Measurements from ENCODE around the gene TULP4. TPM values are rescaled to one million over a fixed set of nuclear protein-coding genes. Genes with fewer than 3 reads are reported as not detected.

Gene TULP4
- total and polyA plus RNA-seq, 8 donors: 18.6 to 86.8 (median 21.7) TPM

DNA sequence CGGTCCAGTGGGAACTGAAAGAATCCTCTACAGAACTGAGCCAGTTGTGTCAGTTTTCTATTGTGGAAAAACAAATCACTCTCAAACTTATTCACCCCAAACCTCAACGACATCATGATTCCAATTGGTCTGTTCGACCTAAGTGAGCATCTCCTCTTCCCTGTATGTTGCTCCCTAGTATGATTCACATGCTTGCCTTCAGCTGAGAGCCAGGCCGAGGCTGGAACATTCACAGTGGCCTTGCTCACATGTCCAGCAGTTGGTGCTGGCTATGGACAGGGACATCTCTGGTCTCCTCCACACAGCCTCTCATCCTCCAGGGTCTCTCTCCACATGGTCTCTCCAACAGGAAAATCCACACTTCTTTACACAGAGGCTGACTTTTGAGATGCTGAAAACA is 219.3 kb downstream of the TULP4 start:
- H3K27ac ChIP-seq: no peak overlapping the region
- ATAC-seq (no peak), DNase-seq (no peak)
- peaks cover 0 to 28% of the 10 kb centered on the region in 2 donors for H3K27me3 ChIP-seq
- TF ChIP-seq, protein P1, sequence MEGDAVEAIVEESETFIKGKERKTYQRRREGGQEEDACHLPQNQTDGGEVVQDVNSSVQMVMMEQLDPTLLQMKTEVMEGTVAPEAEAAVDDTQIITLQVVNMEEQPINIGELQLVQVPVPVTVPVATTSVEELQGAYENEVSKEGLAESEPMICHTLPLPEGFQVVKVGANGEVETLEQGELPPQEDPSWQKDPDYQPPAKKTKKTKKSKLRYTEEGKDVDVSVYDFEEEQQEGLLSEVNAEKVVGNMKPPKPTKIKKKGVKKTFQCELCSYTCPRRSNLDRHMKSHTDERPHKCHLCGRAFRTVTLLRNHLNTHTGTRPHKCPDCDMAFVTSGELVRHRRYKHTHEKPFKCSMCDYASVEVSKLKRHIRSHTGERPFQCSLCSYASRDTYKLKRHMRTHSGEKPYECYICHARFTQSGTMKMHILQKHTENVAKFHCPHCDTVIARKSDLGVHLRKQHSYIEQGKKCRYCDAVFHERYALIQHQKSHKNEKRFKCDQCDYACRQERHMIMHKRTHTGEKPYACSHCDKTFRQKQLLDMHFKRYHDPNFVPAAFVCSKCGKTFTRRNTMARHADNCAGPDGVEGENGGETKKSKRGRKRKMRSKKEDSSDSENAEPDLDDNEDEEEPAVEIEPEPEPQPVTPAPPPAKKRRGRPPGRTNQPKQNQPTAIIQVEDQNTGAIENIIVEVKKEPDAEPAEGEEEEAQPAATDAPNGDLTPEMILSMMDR (IDR thresholded peaks at IDR 0.05): no peak
- peaks cover 0 to 14% of the 10 kb centered on the region in 2 donors for H3K9me3 ChIP-seq
- H3K4me3 ChIP-seq: no peak overlapping the region
- intact Hi-C loops (cut with DNase I): no loop called here
- H3K36me3 ChIP-seq: no peaks in the 10 kb centered on the region
- peaks cover 0 to 11% of the 10 kb centered on the region in 2 donors for H3K4me1 ChIP-seq

DNA sequence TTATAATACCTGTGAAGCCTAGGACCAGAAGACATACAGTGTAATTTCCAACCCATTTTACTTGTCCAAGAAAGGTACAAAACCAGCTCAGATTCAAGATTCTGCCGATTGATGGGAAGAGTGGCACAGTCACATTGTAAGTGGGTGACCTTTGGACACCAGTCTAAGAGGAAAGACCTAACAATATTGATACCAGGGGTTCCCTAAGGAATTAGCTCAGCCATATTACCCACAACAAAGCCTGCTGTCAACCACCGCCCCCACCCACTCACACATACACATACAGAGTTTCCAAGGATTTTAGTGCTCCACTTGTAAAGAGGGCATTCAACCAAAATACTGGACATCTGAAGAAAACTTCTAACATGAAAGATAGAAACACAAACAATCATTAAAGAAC is 219.7 kb downstream of the TULP4 start:
- H3K36me3 ChIP-seq: no peaks in the 10 kb centered on the region
- TF ChIP-seq, protein P1 (IDR thresholded peaks at IDR 0.05): no peak
- ATAC-seq (no peak), DNase-seq (no peak)
- H3K4me3 ChIP-seq: no peak overlapping the region
- no peak overlapping the region for H3K27ac ChIP-seq
- peaks cover 0 to 14% of the 10 kb centered on the region in 2 donors for H3K4me1 ChIP-seq
- peaks cover 1 to 32% of the 10 kb centered on the region in 2 donors for H3K27me3 ChIP-seq
- intact Hi-C loops (cut with DNase I): no loop called here
- H3K9me3 ChIP-seq: peaks cover 0 to 12% of the 10 kb centered on the region in 2 donors

DNA sequence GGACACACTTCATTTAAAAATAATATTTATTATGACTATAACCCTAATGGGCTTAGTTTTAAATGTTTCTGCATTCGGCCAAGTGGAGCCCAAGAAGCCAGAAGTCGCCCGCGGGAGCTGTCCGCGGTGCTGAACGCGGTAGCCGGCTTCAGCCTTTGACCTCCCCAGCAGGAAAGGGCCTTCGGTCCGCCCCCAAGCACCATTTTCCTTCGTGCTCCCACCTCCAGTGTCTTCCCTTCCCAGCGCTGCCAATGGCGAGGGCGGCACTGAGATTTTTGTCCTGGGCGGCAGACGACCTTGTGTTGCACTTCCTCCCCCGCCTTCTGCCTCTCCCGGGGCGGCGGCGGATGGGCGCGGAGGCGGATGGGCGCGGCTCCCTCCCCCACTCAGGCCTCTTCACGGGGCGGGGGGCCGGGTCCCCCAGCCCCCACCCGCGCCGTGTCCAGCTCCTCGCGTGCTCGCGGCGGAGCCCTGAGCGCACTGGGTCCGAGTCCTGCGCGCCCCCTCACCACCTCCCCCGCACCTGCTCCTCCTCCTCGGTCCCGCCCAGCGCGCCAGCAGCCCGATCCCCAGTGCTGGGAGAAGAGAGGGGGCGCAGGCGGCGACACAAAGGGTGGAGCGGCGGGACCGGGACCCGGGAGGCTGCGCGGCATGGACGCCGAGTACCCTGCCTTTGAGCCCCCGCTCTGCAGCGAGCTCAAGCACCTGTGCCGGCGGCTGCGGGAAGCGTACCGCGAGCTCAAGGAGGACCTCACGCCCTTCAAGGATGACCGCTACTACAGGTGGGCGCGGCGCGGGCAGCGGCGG is 224.0 kb downstream of the TULP4 start:
- peaks cover 0 to 20% of the 10 kb centered on the region in 2 donors for H3K4me1 ChIP-seq
- no peaks in the 10 kb centered on the region for H3K36me3 ChIP-seq
- intact Hi-C loops (cut with DNase I): no loop called here
- TF ChIP-seq, protein P1 (IDR thresholded peaks at IDR 0.05): no peak
- peak overlapping the region; percentile 53 to 58 for H3K4me3 ChIP-seq
- H3K27me3 ChIP-seq: peaks cover 11 to 64% of the 10 kb centered on the region in 2 donors
- ATAC-seq (peak; percentile 90), DNase-seq (peak; percentile 69 to 88 (median 79))
- H3K27ac ChIP-seq: peak overlapping the region in 1 of 2 donors; percentile 59
- H3K9me3 ChIP-seq: no peaks in the 10 kb centered on the region

DNA sequence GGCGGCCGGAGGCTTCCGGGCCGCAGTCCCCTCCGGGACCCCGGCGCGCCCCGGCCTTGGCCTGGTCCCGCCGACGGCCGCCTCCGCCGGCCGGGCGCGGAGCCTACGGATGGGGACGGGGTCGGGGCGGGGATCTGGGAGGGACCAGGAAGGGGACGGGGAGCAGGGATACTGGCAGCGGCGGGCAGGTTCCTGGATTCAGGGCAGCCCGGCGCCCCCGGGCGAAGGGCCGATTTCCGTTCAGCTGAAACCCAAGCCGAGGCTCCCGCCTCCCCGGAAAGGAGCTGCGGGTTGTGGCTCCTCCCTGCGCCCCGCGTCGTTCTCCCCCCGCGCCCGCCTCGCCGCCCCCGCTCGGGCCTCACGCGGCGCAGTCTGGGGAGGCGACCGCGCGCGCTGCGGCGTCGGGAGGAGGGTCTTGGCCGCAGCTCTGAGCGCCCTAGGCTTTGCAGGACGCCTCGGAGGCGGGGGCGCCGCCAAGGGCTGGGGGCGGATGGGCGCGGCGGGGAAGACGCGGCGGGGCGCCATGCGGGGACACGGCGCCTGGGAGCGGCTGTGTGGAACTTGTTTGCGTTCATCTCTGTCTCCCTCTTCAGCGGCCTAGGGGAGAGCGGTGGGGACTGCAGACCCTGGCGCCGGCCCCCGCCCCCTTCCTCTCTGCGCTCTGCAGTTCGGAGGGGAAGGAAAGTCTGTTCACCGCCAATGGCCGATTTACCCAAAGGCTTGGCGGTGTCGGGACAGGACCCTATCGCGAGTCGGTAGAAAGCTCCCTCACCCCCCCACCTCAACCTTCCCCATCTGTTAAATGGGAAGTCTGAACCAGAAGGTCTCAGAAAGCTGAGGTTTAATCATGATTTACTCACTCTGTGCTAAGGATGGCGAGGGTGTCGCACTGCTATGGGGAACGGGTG is 224.9 kb downstream of the TULP4 start:
- intact Hi-C loops (cut with DNase I): no loop called here
- peak in 2 of 4 donors; percentile 49 to 60 for DNase-seq
- TF ChIP-seq, protein P1 (IDR thresholded peaks at IDR 0.05): no peak
- H3K27me3 ChIP-seq: peaks cover 11 to 64% of the 10 kb centered on the region in 2 donors
- H3K4me1 ChIP-seq: peaks cover 0 to 20% of the 10 kb centered on the region in 2 donors
- H3K27ac ChIP-seq: peak overlapping the region in 1 of 2 donors; percentile 59
- ATAC-seq: peak; percentile 62
- H3K4me3 ChIP-seq: peak overlapping the region; percentile 53 to 58
- H3K9me3 ChIP-seq: no peaks in the 10 kb centered on the region
- no peaks in the 10 kb centered on the region for H3K36me3 ChIP-seq

DNA sequence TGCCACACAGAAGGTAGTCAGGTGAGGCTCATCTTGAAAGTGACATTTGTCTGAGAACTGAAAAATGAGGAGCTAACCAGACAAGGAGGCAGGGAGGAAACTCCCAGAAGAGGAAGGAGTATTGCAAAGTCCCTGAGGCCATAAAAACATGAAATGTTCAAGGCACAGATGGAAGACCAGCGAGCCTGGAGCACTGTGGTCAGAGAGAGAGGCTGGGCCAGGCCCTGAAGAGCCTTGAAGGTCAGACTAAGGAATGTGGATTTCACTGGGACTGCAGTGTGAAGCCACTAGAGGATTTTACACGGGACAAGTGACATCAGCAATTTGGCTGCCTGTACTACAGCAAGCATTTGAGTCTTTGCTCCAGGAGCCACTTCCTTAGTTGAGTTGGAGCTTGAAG is 226.5 kb downstream of the TULP4 start:
- intact Hi-C loops (cut with DNase I): no loop called here
- Histone ChIP-seq H3K27me3 (peaks cover 11 to 59% of the 10 kb centered on the region in 2 donors), H3K4me3 (no peak overlapping the region), H3K4me1 (peaks cover 0 to 20% of the 10 kb centered on the region in 2 donors), H3K36me3 (no peaks in the 10 kb centered on the region), H3K27ac (no peak overlapping the region), H3K9me3 (no peaks in the 10 kb centered on the region)
- TF ChIP-seq, protein P1 (IDR thresholded peaks at IDR 0.05): no peak
- DNase-seq: no peak
- no peak for ATAC-seq
